GM21528 (cell line): Measurements from ENCODE around the gene ACLY.
A peak's percentile ranks its signal among the peaks of the same experiment; 100 is the strongest.
"Not testable (repeated sequence)": the region's sequence is repeated elsewhere in the genome, so short reads cannot be mapped to it uniquely, and the experiment has no call there.

Experiments used
- ATAC-seq: cut with Tn5 transposase; IDR thresholded peaks from one replicate; pipeline ENCODE4 v1.9.1; 2021; ENCODE audit warnings: mild to moderate bottlenecking, moderate library complexity; ENCODE audit not compliant: unreplicated experiment, low FRiP score

The ACLY gene

DNA sequence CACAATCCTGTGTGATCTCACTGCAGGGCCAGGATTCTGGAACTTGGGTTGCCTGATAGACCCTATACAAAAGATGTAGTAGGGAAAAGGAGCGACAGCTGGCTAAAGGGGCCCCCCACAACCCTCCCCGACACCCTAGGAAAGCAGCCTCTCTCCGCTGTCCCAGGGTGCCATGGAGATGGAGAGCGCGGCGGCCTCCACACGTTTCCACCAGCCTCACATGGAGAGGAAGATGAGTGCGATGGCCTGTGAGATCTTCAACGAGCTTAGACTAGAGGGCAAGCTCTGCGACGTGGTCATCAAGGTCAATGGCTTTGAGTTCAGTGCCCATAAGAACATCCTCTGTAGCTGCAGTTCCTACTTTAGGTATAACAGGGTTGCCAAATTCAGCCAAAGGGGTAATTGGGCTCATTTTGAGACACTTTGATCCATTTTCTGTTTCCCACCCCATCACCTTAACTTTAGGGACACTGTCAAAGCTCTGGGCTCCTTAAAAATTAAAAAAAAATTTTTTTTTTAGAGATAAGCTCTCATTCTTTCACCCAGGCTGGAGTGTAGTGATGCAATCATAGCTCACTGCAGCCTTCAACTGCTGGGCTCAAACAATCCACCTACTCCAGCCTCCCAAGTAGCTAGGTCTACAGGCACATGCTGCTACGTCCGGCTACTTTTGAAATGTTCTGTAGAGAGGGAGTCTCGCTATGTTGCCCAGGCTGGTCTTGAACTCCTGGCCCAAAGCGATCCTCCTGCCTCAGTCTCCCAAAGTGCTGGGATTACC is 80.8 kb downstream of the ACLY start, which contains the start of gene KLHL10:
KLHL10 (plus strand) TSS at position 65 of the 778 bp plus-strand sequence; CDS start at position 173, 108 bp downstream.
- no peak for ATAC-seq

DNA sequence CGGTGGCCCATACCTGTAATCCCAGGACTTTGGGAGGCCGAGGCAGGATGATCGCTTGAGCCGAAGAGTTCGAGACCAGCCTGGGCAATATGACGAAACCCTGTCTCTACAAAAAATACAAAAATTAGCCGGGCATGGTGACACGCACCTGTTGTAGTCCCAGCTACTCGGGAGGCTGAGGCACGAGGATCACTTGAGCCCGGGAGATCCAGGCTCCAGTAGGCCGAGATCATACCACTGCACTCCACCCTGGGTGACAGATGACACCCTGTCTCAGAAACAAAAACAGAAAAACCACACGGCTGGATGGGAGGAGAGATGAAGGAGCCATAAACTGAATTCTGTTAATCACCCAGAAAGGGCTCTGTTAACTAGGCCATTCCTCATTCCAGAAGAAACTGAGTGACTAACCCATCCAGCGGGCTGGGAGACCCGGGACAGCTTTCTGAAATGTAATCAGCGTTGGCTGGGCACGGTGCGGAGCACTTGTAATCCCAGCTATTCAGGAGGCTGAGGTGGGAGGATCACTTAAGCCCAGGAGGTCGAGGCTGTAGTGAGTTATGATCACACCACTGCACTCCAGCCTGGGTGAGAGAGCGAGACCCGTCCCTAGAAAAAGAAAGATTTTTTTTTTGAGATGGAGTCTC is 82.1 kb downstream of the ACLY start:
- ATAC-seq, result no peak

DNA sequence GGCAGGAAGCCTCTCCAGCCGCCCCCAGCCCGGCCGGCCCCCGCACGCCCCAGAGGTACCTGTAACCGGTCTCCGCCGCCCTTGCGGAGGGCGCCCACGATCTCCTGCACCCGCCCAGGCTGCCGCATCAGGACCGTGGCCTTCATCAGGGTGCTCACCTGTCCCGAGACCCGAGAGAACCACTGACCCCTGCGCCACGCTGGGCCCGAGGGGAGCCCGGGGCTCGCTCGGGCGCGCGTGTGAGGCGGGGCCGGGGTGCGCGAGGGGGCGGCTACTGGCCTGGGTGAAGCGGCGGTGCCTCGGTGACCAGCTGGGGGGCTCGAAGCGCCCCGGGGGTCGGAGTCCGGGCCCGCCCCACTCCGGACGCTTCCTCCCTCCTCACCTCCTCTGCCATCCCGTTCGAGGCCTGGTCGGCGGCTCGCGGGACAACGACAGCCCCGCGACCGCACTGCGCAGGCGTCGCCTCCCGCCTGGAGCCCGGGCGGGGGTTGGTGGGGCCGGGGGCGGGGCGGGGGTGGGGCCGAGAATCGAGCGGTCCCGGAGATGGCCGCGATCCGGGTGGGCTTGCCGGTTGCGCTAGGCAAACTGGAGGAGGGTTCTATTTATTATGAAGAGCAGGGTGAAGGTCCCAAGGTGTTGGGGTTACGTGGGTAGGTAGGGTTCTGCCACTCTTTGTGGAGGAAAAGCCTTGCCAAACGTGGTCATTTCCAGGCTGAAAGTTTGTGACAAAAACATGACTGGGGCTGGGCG is 82.8 kb downstream of the ACLY start, which contains the start of gene NT5C3B:
NT5C3B (minus strand) TSS at position 433 of the 750 bp plus-strand sequence; CDS start at position 394, 39 bp downstream.
- peak; percentile 61 for ATAC-seq

DNA sequence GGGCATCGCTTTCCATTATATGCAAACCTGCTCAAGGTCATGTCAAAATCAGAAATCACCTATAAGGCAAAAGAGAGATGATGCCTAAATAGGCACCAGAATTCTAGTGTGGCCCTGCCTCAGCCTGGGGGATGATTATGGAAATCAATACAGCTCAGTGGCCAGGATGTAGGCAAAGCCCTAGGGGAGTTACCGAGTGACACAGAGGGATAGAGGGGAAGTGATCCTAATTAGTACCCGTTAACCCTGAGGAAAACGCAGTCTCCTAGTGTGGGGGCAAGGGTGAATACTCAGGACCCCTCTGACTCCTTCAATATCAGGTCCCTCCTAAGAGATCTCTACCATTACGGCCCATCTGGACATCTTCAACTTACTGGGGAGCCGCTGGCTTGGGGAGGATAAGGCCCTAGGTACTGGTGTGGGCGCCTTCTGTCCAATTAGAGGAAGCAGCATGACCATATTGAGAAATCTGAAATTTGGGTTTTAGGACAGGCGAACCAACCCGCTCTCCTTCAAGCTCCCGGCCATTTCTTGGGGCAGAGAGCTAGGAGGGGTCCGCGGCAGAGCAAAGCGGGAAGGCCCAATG is 83.4 kb downstream of the ACLY start:
- ATAC-seq, result peak; percentile 30

DNA sequence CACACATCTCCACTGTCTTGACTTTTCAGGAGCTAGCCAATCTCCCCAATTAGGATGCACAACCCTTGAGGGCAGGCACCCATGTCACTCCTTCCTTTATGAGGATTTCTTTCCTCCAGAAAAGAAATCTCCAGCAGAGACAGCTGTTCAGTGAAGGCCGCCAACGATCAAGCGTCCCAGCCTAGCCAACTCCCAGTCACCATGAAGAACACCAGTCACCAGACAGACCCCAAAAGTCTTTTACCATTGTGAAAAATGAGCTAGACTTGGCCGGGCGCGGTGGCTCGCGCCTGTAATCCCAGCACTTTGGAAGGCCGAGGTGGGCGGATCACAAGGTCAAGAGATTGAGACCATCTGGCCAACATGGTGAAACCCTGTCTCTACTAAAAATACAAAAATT is 88.8 kb downstream of the ACLY start:
- ATAC-seq, result not testable (repeated sequence)

DNA sequence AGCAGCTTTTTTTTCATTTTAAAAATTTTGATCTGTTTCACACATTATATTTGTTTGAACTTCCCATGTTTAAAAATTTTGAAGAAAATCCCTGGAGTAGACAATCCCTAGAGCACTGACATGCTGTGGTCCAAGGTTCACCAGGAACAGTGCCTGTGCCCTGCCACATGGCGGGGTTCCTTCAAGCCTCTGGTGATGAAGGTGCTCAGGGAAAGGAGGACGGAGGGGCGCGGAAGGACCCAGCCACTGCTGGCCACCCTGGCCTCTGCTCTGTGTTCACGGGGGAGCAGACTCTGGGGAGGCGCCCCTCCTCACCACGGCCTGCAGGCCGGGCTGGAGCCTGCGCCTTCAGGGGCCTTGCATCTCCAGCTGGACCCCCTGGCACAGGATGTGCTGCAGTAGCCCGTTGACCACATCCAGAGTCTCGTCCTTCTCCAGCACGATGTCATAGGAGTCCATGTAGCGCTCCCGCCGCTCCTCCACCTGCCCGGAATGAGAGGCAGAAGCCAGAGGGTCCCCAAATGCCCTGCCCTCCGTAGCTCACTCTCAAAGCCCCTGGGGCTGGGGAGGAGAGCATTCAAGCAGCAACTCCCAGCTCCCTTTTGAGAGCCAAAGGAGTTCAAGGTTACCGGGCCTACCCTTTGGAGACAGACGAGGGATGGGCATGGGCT is 93.4 kb downstream of the ACLY start:
- ATAC-seq, result no peak

DNA sequence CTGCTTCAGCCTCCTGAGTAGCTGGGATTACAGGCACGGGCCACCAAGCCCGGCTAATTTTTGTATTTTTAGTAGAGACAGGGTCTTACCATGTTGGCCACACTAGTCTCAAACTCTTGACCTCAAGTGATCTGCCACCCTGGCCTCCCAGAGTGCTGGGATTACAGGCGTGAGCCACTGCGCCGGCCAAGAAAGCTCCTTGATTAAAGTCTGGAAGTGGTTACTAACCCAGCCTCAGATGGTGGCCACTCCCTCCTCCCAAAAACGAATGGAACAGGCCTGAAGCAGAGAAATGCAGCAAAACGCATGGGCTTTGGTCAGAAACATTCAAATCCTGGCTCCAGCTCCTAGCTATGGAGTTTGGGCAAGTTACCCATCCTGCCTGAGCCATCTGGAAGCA is 94.7 kb downstream of the ACLY start:
- no peak for ATAC-seq

DNA sequence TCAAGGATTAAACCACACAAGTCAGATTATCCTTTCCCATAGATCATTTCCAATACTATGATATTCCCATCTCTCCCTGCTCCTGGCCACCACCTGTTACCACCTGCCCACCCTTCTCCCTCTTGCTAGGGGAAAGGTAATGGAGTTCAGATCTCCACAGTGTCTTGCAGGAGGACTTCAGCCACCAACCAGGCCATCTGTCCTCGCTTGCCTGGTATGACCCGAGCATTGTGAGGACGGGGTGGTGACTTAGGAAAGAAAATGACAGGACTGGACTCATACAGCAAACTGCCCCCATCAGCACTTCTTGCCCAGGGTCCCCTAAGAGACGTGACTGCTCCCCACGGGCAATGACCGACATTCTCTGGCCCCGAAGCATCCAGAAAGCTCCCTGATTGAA is 95.2 kb downstream of the ACLY start:
- no peak for ATAC-seq

DNA sequence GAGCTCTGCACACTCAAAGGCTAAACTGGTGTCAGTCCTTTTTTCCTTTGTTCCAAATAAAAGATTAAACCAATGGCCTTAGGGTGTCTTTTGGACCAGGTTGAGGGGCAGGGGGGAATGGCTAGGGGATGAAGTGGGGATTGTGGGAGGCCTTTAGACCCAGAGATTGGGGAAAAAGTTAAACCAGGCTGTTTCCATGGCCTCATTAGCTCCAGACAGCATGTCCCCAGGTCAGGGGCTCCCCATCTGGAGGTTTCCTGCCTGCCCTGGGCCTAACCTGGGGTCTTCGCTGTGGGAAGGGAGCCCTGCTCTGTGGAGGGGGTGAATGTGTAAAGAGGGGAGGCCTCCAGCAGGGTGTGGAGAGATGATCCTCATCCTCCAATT is 95.6 kb downstream of the ACLY start:
- no peak for ATAC-seq

DNA sequence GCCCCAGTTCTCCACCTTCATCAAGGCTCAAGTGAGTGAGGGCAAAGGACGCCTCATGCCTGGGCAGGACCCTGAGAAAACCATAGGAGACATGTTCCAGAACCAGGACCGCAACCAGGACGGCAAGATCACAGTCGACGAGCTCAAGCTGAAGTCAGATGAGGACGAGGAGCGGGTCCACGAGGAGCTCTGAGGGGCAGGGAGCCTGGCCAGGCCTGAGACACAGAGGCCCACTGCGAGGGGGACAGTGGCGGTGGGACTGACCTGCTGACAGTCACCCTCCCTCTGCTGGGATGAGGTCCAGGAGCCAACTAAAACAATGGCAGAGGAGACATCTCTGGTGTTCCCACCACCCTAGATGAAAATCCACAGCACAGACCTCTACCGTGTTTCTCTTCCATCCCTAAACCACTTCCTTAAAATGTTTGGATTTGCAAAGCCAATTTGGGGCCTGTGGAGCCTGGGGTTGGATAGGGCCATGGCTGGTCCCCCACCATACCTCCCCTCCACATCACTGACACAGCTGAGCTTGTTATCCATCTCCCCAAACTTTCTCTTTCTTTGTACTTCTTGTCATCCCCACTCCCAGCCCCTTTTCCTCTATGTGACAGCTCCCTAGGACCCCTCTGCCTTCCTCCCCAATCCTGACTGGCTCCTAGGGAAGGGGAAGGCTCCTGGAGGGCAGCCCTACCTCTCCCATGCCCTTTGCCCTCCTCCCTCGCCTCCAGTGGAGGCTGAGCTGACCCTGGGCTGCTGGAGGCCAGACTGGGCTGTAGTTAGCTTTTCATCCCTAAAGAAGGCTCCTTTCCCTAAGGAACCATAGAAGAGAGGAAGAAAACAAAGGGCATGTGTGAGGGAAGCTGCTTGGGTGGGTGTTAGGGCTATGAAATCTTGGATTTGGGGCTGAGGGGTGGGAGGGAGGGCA is 96.3 kb downstream of the ACLY start:
- ATAC-seq, result no peak

DNA sequence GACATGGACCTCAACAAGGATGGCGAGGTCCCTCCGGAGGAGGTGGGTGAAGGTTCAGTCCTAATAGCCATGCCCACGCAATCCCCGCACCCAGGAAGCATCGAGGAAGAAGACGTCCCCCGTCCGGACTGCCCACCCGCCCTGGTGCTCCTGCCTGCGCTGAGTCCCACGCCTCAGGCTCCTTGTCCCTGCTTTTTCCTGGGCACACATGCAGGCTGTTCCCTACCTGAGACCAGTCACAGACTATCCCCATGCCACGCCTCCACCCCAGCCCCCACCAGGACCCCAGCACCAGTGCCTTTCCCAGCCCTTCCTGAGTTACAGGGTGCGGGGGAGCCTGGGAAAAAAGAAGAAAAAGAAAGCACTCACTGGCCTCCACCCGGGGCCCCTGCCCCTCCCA is 97.0 kb downstream of the ACLY start:
- no peak for ATAC-seq

DNA sequence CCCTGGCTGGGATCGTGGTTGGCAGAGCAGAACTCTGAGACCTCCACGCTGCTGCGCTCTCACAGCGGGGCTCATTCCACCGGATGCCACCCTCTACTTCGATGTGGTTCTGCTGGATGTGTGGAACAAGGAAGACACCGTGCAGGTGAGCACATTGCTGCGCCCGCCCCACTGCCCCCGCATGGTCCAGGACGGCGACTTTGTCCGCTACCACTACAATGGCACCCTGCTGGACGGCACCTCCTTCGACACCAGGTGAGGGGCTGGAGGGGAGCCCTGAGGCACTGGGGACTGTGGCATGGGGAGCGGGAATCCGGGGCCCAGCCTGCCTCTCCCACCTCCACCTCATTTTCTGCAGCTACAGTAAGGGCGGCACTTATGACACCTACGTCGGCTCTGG is 100.7 kb downstream of the ACLY start:
- ATAC-seq, result no peak
